ENCODE results near the gene KIAA1549. TPM values are rescaled to one million over a fixed set of nuclear protein-coding genes. Genes with fewer than 3 reads are reported as not detected.

The KIAA1549 gene
- polyA plus RNA-seq, 1 donor (not counting 4 experiments of a cell fraction or from before 2014, with no cell fraction given), result 1.1 TPM

- FAIRE-seq, result no peak
- Histone ChIP-seq H3K4me2 (ENCODE audit: control insufficient read depth, extremely low read depth, insufficient read depth, low read depth, low read length) (no peak overlapping the region), H3K9me3 (ENCODE audit: control insufficient read depth, low read depth, low read length) (no peaks in the 10 kb centered on the region), H3K79me2 (ENCODE audit: control insufficient read depth, insufficient read depth, low read length) (no peaks in the 10 kb centered on the region), H3K36me3 (ENCODE audit: control insufficient read depth in 2 of 2, extremely low read depth in 1 of 2, insufficient read depth in 2 of 2, low read length in 2 of 2) (no peaks in the 10 kb centered on the region), H3K4me1 (ENCODE audit: control insufficient read depth, extremely low read depth, insufficient read depth, low read length) (no peaks in the 10 kb centered on the region), H3K27ac (ENCODE audit: control insufficient read depth, insufficient read depth, low read length) (no peak overlapping the region), H4K20me1 (ENCODE audit: control insufficient read depth, extremely low read depth, insufficient read depth, low read length) (no peaks in the 10 kb centered on the region), H3K9ac (ENCODE audit: control insufficient read depth, extremely low read depth, insufficient read depth, low read length) (no peak overlapping the region), H3K4me3 (ENCODE audit: control insufficient read depth in 2 of 3, extremely low read depth in 1 of 3, insufficient read depth in 2 of 3, low read depth in 1 of 3, low read length in 3 of 3) (no peak overlapping the region), H3K27me3 (ENCODE audit: control insufficient read depth, extremely low read depth, insufficient read depth, low read length) (no peaks in the 10 kb centered on the region), H3K9me1 (ENCODE audit: control insufficient read depth, extremely low read depth, insufficient read depth, low read length) (no peaks in the 10 kb centered on the region), H2AFZ (ENCODE audit: control insufficient read depth, low read length) (no peak overlapping the region)
- dilution Hi-C loops (cut with MboI; ENCODE audit: extremely low pct_ligation_motif_present, low sequenced_read_pairs), result no loop called here
- no peak for DNase-seq (ENCODE audit: low read depth, low spot score)
- TF ChIP-seq EZH2 (IDR thresholded peaks at IDR 0.05; ENCODE audit: low read length) (no peak), CTCF (optimal IDR thresholded peaks at IDR 0.05 in 1 of 3, IDR thresholded peaks at IDR 0.05 in 1 of 3, conservative IDR thresholded peaks at IDR 0.05 in 1 of 3; ENCODE audit: extremely low read depth in 1 of 3, insufficient read depth in 2 of 3, low read length in 3 of 3) (no peak)
These were observed 77.2 kb downstream of the KIAA1549 start for GRCh38 chr7:138903859-138904435.

GRCh38 chr7:138903186-138903820, 77.9 kb downstream of the KIAA1549 start:
- H3K9me1 ChIP-seq (ENCODE audit: control insufficient read depth, extremely low read depth, insufficient read depth, low read length), result no peaks in the 10 kb centered on the region
- H3K27me3 ChIP-seq (ENCODE audit: control insufficient read depth, extremely low read depth, insufficient read depth, low read length), result no peaks in the 10 kb centered on the region
- no peak for DNase-seq (ENCODE audit: low read depth, low spot score)
- no peak overlapping the region for H3K4me2 ChIP-seq (ENCODE audit: control insufficient read depth, extremely low read depth, insufficient read depth, low read depth, low read length)
- H3K36me3 ChIP-seq (ENCODE audit: control insufficient read depth in 2 of 2, extremely low read depth in 1 of 2, insufficient read depth in 2 of 2, low read length in 2 of 2), result no peaks in the 10 kb centered on the region
- no peaks in the 10 kb centered on the region for H3K9me3 ChIP-seq (ENCODE audit: control insufficient read depth, low read depth, low read length)
- TF ChIP-seq EZH2 (IDR thresholded peaks at IDR 0.05; ENCODE audit: low read length) (no peak), CTCF (optimal IDR thresholded peaks at IDR 0.05 in 1 of 3, IDR thresholded peaks at IDR 0.05 in 1 of 3, conservative IDR thresholded peaks at IDR 0.05 in 1 of 3; ENCODE audit: extremely low read depth in 1 of 3, insufficient read depth in 2 of 3, low read length in 3 of 3) (no peak)
- no peak overlapping the region for H3K9ac ChIP-seq (ENCODE audit: control insufficient read depth, extremely low read depth, insufficient read depth, low read length)
- H2AFZ ChIP-seq (ENCODE audit: control insufficient read depth, low read length), result no peak overlapping the region
- no peaks in the 10 kb centered on the region for H4K20me1 ChIP-seq (ENCODE audit: control insufficient read depth, extremely low read depth, insufficient read depth, low read length)
- H3K79me2 ChIP-seq (ENCODE audit: control insufficient read depth, insufficient read depth, low read length), result no peaks in the 10 kb centered on the region
- H3K4me1 ChIP-seq (ENCODE audit: control insufficient read depth, extremely low read depth, insufficient read depth, low read length), result no peaks in the 10 kb centered on the region
- H3K27ac ChIP-seq (ENCODE audit: control insufficient read depth, insufficient read depth, low read length), result no peak overlapping the region
- dilution Hi-C loops (cut with MboI; ENCODE audit: extremely low pct_ligation_motif_present, low sequenced_read_pairs), result no loop called here
- no peak for FAIRE-seq
- H3K4me3 ChIP-seq (ENCODE audit: control insufficient read depth in 2 of 3, extremely low read depth in 1 of 3, insufficient read depth in 2 of 3, low read depth in 1 of 3, low read length in 3 of 3), result no peak overlapping the region

Data from keratinocyte (primary cell).